Measurements from ENCODE around the gene TRNP1.
"Not testable (repeated sequence)": the region's sequence is repeated elsewhere in the genome, so short reads cannot be mapped to it uniquely, and the experiment has no call there.

TRNP1 gene

GRCh38 chr1:26993237-26994019, at the start of gene TRNP1:
TSS of gene TRNP1 (plus strand) at chr1:26993692. CDS start at chr1:26993787, 95 bp downstream.
- DNase-seq = peak; percentile 69

- no peak for DNase-seq
Observed at GRCh38 chr1:26945138-26945537, 48.4 kb upstream of the TRNP1 start.

GRCh38 chr1:26945728-26946127, 47.8 kb upstream of the TRNP1 start:
- no peak for DNase-seq

- no peak for DNase-seq
Observed at GRCh38 chr1:26946270-26946669, 47.2 kb upstream of the TRNP1 start.

- DNase-seq = not testable (repeated sequence)
Observed at GRCh38 chr1:26948725-26949057, 44.8 kb upstream of the TRNP1 start.

- no peak for DNase-seq
Observed at GRCh38 chr1:26949266-26949925, 44.1 kb upstream of the TRNP1 start.

GRCh38 chr1:26949926-26950319, 43.6 kb upstream of the TRNP1 start:
- no peak for DNase-seq

- no peak for DNase-seq
Observed at GRCh38 chr1:26950602-26951001, 42.9 kb upstream of the TRNP1 start.

GRCh38 chr1:26951216-26951615, 42.3 kb upstream of the TRNP1 start:
- no peak for DNase-seq

- DNase-seq = no peak
Observed at GRCh38 chr1:26951821-26952497, 41.5 kb upstream of the TRNP1 start.

GRCh38 chr1:26953374-26953773, 40.1 kb upstream of the TRNP1 start:
- no peak for DNase-seq

- DNase-seq = no peak
Observed at GRCh38 chr1:26956321-26956720, 37.2 kb upstream of the TRNP1 start.

- no peak for DNase-seq
Observed at GRCh38 chr1:26957306-26957705, 36.2 kb upstream of the TRNP1 start.

GRCh38 chr1:26959270-26959669, 34.2 kb upstream of the TRNP1 start:
- DNase-seq = no peak

- no peak for DNase-seq
Observed at GRCh38 chr1:26959722-26960624, 33.5 kb upstream of the TRNP1 start, which contains the start of gene KDF1. TSS of gene KDF1 (minus strand) at chr1:26960468. CDS start at chr1:26952380, 8,088 bp downstream.

- DNase-seq = no peak
Observed at GRCh38 chr1:26960625-26960966, 32.9 kb upstream of the TRNP1 start.

- DNase-seq = no peak
Observed at GRCh38 chr1:26961826-26962225, 31.7 kb upstream of the TRNP1 start.

- DNase-seq = no peak
Observed at GRCh38 chr1:26965213-26965612, 28.3 kb upstream of the TRNP1 start.

GRCh38 chr1:26965628-26966027, 27.9 kb upstream of the TRNP1 start:
- DNase-seq = no peak

GRCh38 chr1:26970810-26971209, 22.7 kb upstream of the TRNP1 start:
- DNase-seq = no peak

GRCh38 chr1:26971590-26971989, 21.9 kb upstream of the TRNP1 start:
- no peak for DNase-seq

GRCh38 chr1:26972390-26972789, 21.1 kb upstream of the TRNP1 start:
- DNase-seq = no peak

GRCh38 chr1:26972821-26973220, 20.7 kb upstream of the TRNP1 start:
- DNase-seq = no peak
